ENCODE measurements around the gene TRIM4. TPM values are rescaled to one million over a fixed set of nuclear protein-coding genes. Genes with fewer than 3 reads are reported as not detected.
"Not testable (repeated sequence)": the region's sequence is repeated elsewhere in the genome, so short reads cannot be mapped to it uniquely, and the experiment has no call there.

The TRIM4 gene
- 10 to 100 TPM; 18.3 to 35.7 (median 22.7) TPM for total RNA-seq

GRCh38 chr7:99918959-99919813 is at the start of gene TRIM4:
TSS of gene TRIM4 (minus strand) at chr7:99919530. CDS start at chr7:99919401, 129 bp downstream.
- peaks cover 21 to 51% (median 24%) of the 10 kb centered on the region in 3 donors for H3K4me1 ChIP-seq
- H3K27ac ChIP-seq: peak within 1 kb of the TSS; percentile 89 to 96 (median 92)
- H3K9me3 ChIP-seq: no peaks in the 10 kb centered on the region
- no peaks in the 10 kb centered on the region for H3K27me3 ChIP-seq
- DNase-seq: peak; percentile 61
- TF ChIP-seq CTCF (IDR thresholded peaks at IDR 0.05) (peak in 5 of 6 experiments; percentile 2 to 33 (median 10)), POLR2A (IDR thresholded peaks at IDR 0.05) (peak in 2 of 4 donors; percentile 89 to 91)
- H3K4me3 ChIP-seq: peak within 1 kb of the TSS; percentile 63 to 78 (median 71)
- 0% methylated on average over 1 to 9 of the region's 81 CpGs for WGBS, 2 donors
- intact Hi-C loops (cut with DNase I): no loop called here
- peaks cover 0 to 35% (median 0%) of the 10 kb centered on the region in 3 donors for H3K36me3 ChIP-seq

GRCh38 chr7:99958564-99959227 is 39.4 kb upstream of the TRIM4 start:
- DNase-seq: no peak
- no peak for TF ChIP-seq CTCF (IDR thresholded peaks at IDR 0.05)
- no peak for TF ChIP-seq POLR2A (IDR thresholded peaks at IDR 0.05)
- peaks cover 0 to 72% (median 0%) of the 10 kb centered on the region in 4 donors for H3K27me3 ChIP-seq
- no peaks in the 10 kb centered on the region for H3K36me3 ChIP-seq
- H3K4me3 ChIP-seq: no peak overlapping the region
- intact Hi-C loops (cut with DNase I): no loop called here
- WGBS, 2 donors: 67 to 69% methylated on average over 9 of the region's 9 CpGs
- H3K4me1 ChIP-seq: no peaks in the 10 kb centered on the region
- no peak overlapping the region for H3K27ac ChIP-seq
- no peaks in the 10 kb centered on the region for H3K9me3 ChIP-seq

GRCh38 chr7:99955247-99955646 is 35.9 kb upstream of the TRIM4 start:
- TF ChIP-seq POLR2A (IDR thresholded peaks at IDR 0.05) (no peak), CTCF (IDR thresholded peaks at IDR 0.05) (no peak)
- H3K4me3 ChIP-seq: no peak overlapping the region
- H3K27me3 ChIP-seq: peaks cover 0 to 38% (median 0%) of the 10 kb centered on the region in 4 donors
- H3K9me3 ChIP-seq: peaks cover 0 to 8% (median 0%) of the 10 kb centered on the region in 3 donors
- WGBS, 2 donors: 40 to 77% methylated on average over 3 to 6 of the region's 6 CpGs
- no peak overlapping the region for H3K27ac ChIP-seq
- intact Hi-C loops (cut with DNase I): no loop called here
- peaks cover 0 to 4% (median 0%) of the 10 kb centered on the region in 3 donors for H3K4me1 ChIP-seq
- no peak for DNase-seq
- H3K36me3 ChIP-seq: no peaks in the 10 kb centered on the region

- H3K9me3 ChIP-seq; H3K4me3 ChIP-seq; DNase-seq; H3K4me1 ChIP-seq; H3K36me3 ChIP-seq; H3K27ac ChIP-seq; intact Hi-C loops (cut with DNase I): not testable (repeated sequence)
- H3K27me3 ChIP-seq: peaks cover 0 to 32% (median 0%) of the 10 kb centered on the region in 4 donors
- 90 to 93% methylated on average over 7 of the region's 7 CpGs for WGBS, 2 donors
These were observed 35.3 kb upstream of the TRIM4 start for GRCh38 chr7:99954643-99955042.

GRCh38 chr7:99953649-99954048 is 34.3 kb upstream of the TRIM4 start:
- no peaks in the 10 kb centered on the region for H3K36me3 ChIP-seq
- H3K27ac ChIP-seq: peak overlapping the region in 2 of 4 donors; percentile 45 to 51
- DNase-seq: no peak
- H3K4me1 ChIP-seq: peaks cover 0 to 4% (median 0%) of the 10 kb centered on the region in 3 donors
- intact Hi-C loops (cut with DNase I): no loop called here
- 27 to 60% methylated on average over 2 to 3 of the region's 3 CpGs for whole genome bisulfite sequencing, 2 donors
- peaks cover 0 to 8% (median 0%) of the 10 kb centered on the region in 3 donors for H3K9me3 ChIP-seq
- no peak overlapping the region for H3K4me3 ChIP-seq
- peaks cover 0 to 22% (median 0%) of the 10 kb centered on the region in 4 donors for H3K27me3 ChIP-seq
- TF ChIP-seq CTCF (IDR thresholded peaks at IDR 0.05) (no peak), POLR2A (IDR thresholded peaks at IDR 0.05) (no peak)

GRCh38 chr7:99952649-99953048 is 33.3 kb upstream of the TRIM4 start:
- DNase-seq; H3K9me3 ChIP-seq; H3K36me3 ChIP-seq; H3K4me1 ChIP-seq; H3K27ac ChIP-seq; H3K4me3 ChIP-seq; intact Hi-C loops (cut with DNase I): not testable (repeated sequence)
- peaks cover 0 to 13% (median 0%) of the 10 kb centered on the region in 4 donors for H3K27me3 ChIP-seq
- 51 to 60% methylated on average over 1 to 3 of the region's 4 CpGs for WGBS, 2 donors

- H3K4me1 ChIP-seq; H3K9me3 ChIP-seq; intact Hi-C loops (cut with DNase I); H3K27ac ChIP-seq; H3K4me3 ChIP-seq; DNase-seq; H3K36me3 ChIP-seq: not testable (repeated sequence)
- peaks cover 0 to 15% (median 0%) of the 10 kb centered on the region in 4 donors for H3K27me3 ChIP-seq
- WGBS, 2 donors: 80 to 83% methylated on average over 6 of the region's 6 CpGs
These were observed 31.5 kb upstream of the TRIM4 start for GRCh38 chr7:99950819-99951218.

Measured in esophagus squamous epithelium (tissue), 5 donors.